ENCODE results near the gene FTCDNL1. TPM values are rescaled to one million over a fixed set of nuclear protein-coding genes. Genes with fewer than 3 reads are reported as not detected.

The FTCDNL1 gene
- total RNA-seq, 1 donor from 2014 or later = 2.7 TPM

GRCh38 chr2:199777315-199777714, 73.7 kb downstream of the FTCDNL1 start:
- no peak overlapping the region for H3K27ac Mint-ChIP-seq
- H3K79me2 ChIP-seq (ENCODE audit: low read depth) = no peaks in the 10 kb centered on the region
- H3K36me3 Mint-ChIP-seq = no peaks in the 10 kb centered on the region
- no peak overlapping the region for H3K4me2 ChIP-seq
- no peaks in the 10 kb centered on the region for H3K27me3 ChIP-seq
- H3K9ac ChIP-seq = no peak overlapping the region
- H3K27ac ChIP-seq = no peak overlapping the region
- no peaks in the 10 kb centered on the region for H3K36me3 ChIP-seq
- no peak for DNase-seq (ENCODE audit: low spot score)
- no peaks in the 10 kb centered on the region for H3K4me1 ChIP-seq
- TF ChIP-seq EZH2 (IDR thresholded peaks at IDR 0.05) = no peak
- no peak for TF ChIP-seq CTCF (IDR thresholded peaks at IDR 0.05)
- H3K4me3 Mint-ChIP-seq = no peak overlapping the region
- H3K4me3 ChIP-seq = no peak overlapping the region
- no peak overlapping the region for H2AFZ ChIP-seq (replicated peaks)
- H3K4me1 Mint-ChIP-seq = no peaks in the 10 kb centered on the region
- H3K9me3 Mint-ChIP-seq = peaks cover 3% of the 10 kb centered on the region
- peaks cover 4% of the 10 kb centered on the region for H3K27me3 Mint-ChIP-seq (ENCODE audit: insufficient read depth, low read depth)
- no peaks in the 10 kb centered on the region for H3K9me3 ChIP-seq (ENCODE audit: low read depth)
- H3F3A ChIP-seq (ENCODE audit: low read depth) = no peaks in the 10 kb centered on the region
- no peaks in the 10 kb centered on the region for H4K20me1 ChIP-seq (ENCODE audit: low read depth)

- Mint-ChIP-seq H3K27me3 (ENCODE audit: insufficient read depth, low read depth) (peaks cover 2% of the 10 kb centered on the region), H3K4me3 (no peak overlapping the region), H3K27ac (no peak overlapping the region), H3K4me1 (no peaks in the 10 kb centered on the region), H3K9me3 (peaks cover 3% of the 10 kb centered on the region), H3K36me3 (no peaks in the 10 kb centered on the region)
- Histone ChIP-seq H2AFZ (replicated peaks) (no peak overlapping the region), H3K9ac (no peak overlapping the region), H3K36me3 (no peaks in the 10 kb centered on the region), H3K9me3 (ENCODE audit: low read depth) (no peaks in the 10 kb centered on the region), H3K27ac (no peak overlapping the region), H3K4me2 (no peak overlapping the region), H3K4me1 (no peaks in the 10 kb centered on the region), H3K27me3 (no peaks in the 10 kb centered on the region), H3K79me2 (ENCODE audit: low read depth) (no peaks in the 10 kb centered on the region), H3F3A (ENCODE audit: low read depth) (no peaks in the 10 kb centered on the region), H4K20me1 (ENCODE audit: low read depth) (no peaks in the 10 kb centered on the region), H3K4me3 (no peak overlapping the region)
- no peak for DNase-seq (ENCODE audit: low spot score)
- TF ChIP-seq EZH2 (IDR thresholded peaks at IDR 0.05) (no peak), EZH2phosphoT487 (IDR thresholded peaks at IDR 0.05) (no peak), CTCF (IDR thresholded peaks at IDR 0.05) (no peak)
Observed at GRCh38 chr2:199775267-199775666, 75.7 kb downstream of the FTCDNL1 start.

- Mint-ChIP-seq H3K27me3 (ENCODE audit: insufficient read depth, low read depth) (peaks cover 3% of the 10 kb centered on the region), H3K4me1 (no peaks in the 10 kb centered on the region), H3K27ac (no peak overlapping the region), H3K9me3 (peaks cover 3% of the 10 kb centered on the region), H3K4me3 (no peak overlapping the region), H3K36me3 (no peaks in the 10 kb centered on the region)
- H3K4me2 ChIP-seq = no peak overlapping the region
- no peaks in the 10 kb centered on the region for H3K9me3 ChIP-seq (ENCODE audit: low read depth)
- H3K27ac ChIP-seq = no peak overlapping the region
- no peaks in the 10 kb centered on the region for H3K79me2 ChIP-seq (ENCODE audit: low read depth)
- TF ChIP-seq EZH2 (IDR thresholded peaks at IDR 0.05) (no peak), EZH2phosphoT487 (IDR thresholded peaks at IDR 0.05) (no peak), CTCF (IDR thresholded peaks at IDR 0.05) (no peak)
- no peaks in the 10 kb centered on the region for H3F3A ChIP-seq (ENCODE audit: low read depth)
- H3K27me3 ChIP-seq = no peaks in the 10 kb centered on the region
- H4K20me1 ChIP-seq (ENCODE audit: low read depth) = no peaks in the 10 kb centered on the region
- H3K4me3 ChIP-seq = no peak overlapping the region
- no peaks in the 10 kb centered on the region for H3K4me1 ChIP-seq
- no peak overlapping the region for H2AFZ ChIP-seq (replicated peaks)
- DNase-seq (ENCODE audit: low spot score) = no peak
- H3K36me3 ChIP-seq = no peaks in the 10 kb centered on the region
- no peak overlapping the region for H3K9ac ChIP-seq
Observed at GRCh38 chr2:199772035-199772976, 78.7 kb downstream of the FTCDNL1 start.

All from neural progenitor cell (in vitro differentiated cells).